ENCODE measurements around the gene GOLGB1.
"Not testable (repeated sequence)": the region's sequence is repeated elsewhere in the genome, so short reads cannot be mapped to it uniquely, and the experiment has no call there.

The GOLGB1 gene

DNA sequence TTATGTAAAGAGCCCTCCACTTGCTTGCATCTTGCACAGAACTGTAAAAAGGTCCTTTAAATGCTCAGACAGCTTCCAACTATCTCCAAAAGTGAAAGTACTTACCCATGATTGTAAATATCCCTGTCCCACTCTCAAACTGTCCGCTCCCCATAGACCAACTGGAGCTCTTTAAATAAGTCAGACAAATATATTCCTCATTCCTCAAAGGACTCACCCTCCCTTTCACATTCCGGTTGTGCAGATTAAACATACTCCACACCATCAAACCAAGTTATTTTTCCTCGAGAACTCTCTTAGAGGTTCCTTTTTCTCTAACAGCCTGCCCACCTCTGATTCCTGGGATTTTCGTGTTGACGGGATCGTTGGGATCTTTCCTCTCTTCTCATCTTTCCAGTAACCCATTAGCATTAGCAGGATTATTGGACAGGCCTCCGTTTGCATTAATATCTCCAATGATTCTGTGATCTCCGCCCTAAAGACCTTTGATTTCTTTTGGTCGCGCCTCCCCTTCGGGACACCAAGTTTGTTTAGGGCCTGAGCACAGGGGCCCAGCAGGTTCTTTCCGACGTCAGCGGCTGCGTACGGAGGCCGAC, 763 bp downstream of the GOLGB1 start:
- DNase-seq (ENCODE audit: low read depth in 1 of 2, low spot score in 1 of 2): no peak

GRCh38 chr3:121747976-121748375, 1.6 kb downstream of the GOLGB1 start:
- no peak for DNase-seq (ENCODE audit: low read depth in 1 of 2, low spot score in 1 of 2)

- DNase-seq (ENCODE audit: low read depth in 1 of 2, low spot score in 1 of 2): not testable (repeated sequence)
Measured at GRCh38 chr3:121743106-121743505, 6.4 kb downstream of the GOLGB1 start.

GRCh38 chr3:121740896-121741295, 8.6 kb downstream of the GOLGB1 start:
- DNase-seq (ENCODE audit: low read depth in 1 of 2, low spot score in 1 of 2): no peak

GRCh38 chr3:121739902-121740301, 9.6 kb downstream of the GOLGB1 start:
- DNase-seq (ENCODE audit: low read depth in 1 of 2, low spot score in 1 of 2): no peak

- no peak for DNase-seq (ENCODE audit: low read depth in 1 of 2, low spot score in 1 of 2)
Measured at GRCh38 chr3:121737644-121738043, 11.9 kb downstream of the GOLGB1 start.

- DNase-seq (ENCODE audit: low read depth in 1 of 2, low spot score in 1 of 2): no peak
Measured at GRCh38 chr3:121736112-121736511, 13.4 kb downstream of the GOLGB1 start.

DNA sequence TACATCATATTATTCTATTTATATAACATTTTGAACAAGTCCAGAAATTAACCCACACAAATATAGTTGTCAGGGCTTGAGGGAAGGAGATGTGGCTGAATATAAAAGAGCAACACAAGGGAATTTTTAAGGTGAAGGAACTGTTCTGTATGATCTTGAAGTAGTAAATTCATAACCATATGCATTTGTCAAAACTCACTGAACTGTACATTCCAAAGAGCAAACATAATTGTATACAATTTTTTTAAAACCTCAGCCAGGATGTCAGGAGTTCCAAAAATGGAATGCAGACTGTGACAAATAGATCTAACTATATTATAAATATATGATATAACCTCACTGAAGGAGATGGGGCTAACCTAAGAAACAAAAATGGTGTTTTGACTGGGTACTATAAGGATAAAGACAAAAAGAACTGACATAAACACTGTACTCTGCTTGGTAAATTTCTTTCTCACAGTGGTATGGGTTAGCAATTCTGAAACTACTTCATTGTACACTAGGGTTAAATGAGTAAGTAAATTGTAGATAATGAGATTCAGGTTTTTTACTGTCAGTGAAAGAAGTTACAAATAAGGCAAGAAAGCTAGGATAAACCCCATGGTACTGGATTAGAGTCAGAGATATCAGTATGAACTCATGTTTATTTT, 14.4 kb downstream of the GOLGB1 start:
- DNase-seq (ENCODE audit: low read depth in 1 of 2, low spot score in 1 of 2): no peak

- DNase-seq (ENCODE audit: low read depth in 1 of 2, low spot score in 1 of 2): no peak
Measured at GRCh38 chr3:121730940-121731687, 18.4 kb downstream of the GOLGB1 start.

GRCh38 chr3:121724130-121724529, 25.4 kb downstream of the GOLGB1 start:
- DNase-seq (ENCODE audit: low read depth in 1 of 2, low spot score in 1 of 2): no peak

GRCh38 chr3:121723485-121723884, 26.1 kb downstream of the GOLGB1 start:
- DNase-seq (ENCODE audit: low read depth in 1 of 2, low spot score in 1 of 2): no peak

DNA sequence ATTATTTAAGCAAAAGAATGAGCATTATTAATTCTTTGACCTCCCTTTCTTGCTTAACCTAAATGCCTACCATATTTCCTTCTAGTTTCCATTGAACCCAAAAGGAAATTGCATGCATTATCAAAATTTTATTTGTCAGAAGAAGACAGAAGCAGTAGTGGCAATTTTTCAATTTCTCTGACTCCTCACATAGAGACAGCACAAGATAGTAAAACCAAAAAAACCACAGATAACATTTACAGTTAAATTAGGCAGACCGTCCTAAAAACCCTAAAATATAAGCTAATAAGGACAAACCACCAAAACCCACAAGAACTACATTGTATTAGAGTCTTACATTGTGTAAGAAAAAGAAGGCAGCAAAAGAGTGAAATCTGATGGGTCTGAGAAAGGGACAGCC, 27.1 kb downstream of the GOLGB1 start:
- DNase-seq (ENCODE audit: low read depth in 1 of 2, low spot score in 1 of 2): no peak

- DNase-seq (ENCODE audit: low read depth in 1 of 2, low spot score in 1 of 2): no peak
Measured at GRCh38 chr3:121720163-121720562, 29.4 kb downstream of the GOLGB1 start.

DNA sequence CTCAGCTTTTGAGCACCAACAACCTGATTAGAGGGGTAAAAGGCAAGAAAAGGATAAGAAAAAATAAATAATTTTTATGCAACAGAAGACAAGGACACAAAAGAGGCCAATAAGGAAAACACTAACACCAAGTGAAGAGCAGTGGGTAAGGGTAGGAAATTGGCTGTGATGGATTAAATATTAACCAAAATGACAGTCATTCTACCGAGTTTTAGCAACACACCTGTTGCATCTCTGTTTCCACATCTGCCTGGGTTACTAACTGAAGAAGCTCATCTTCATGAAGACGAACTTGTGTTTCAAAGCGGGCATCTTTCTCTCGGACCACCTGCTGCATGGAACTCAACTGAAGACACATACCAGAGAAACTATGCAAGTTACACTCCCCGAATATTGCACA, 30.1 kb downstream of the GOLGB1 start:
- DNase-seq (ENCODE audit: low read depth in 1 of 2, low spot score in 1 of 2): no peak

- DNase-seq (ENCODE audit: low read depth in 1 of 2, low spot score in 1 of 2): no peak
Measured at GRCh38 chr3:121718205-121718846, 31.2 kb downstream of the GOLGB1 start.

DNA sequence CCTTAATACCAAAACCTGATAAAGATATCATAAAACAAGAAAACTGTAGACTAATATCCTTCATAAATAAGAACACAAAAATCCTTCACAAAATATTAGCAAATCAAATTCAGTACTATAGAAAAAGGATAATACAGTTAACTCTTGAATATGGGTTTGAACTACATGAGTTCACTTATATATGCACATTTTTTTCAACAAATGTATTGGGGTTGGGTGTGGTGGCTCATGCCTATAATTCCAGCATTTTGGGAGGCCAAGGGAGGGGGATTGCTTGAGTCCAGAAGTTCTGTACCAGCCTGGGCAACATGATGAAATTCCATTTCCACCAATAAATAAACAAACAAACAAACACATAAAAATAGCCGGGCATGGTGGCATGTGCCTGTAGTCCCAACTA, 39.2 kb downstream of the GOLGB1 start:
- DNase-seq (ENCODE audit: low read depth in 1 of 2, low spot score in 1 of 2): no peak

DNA sequence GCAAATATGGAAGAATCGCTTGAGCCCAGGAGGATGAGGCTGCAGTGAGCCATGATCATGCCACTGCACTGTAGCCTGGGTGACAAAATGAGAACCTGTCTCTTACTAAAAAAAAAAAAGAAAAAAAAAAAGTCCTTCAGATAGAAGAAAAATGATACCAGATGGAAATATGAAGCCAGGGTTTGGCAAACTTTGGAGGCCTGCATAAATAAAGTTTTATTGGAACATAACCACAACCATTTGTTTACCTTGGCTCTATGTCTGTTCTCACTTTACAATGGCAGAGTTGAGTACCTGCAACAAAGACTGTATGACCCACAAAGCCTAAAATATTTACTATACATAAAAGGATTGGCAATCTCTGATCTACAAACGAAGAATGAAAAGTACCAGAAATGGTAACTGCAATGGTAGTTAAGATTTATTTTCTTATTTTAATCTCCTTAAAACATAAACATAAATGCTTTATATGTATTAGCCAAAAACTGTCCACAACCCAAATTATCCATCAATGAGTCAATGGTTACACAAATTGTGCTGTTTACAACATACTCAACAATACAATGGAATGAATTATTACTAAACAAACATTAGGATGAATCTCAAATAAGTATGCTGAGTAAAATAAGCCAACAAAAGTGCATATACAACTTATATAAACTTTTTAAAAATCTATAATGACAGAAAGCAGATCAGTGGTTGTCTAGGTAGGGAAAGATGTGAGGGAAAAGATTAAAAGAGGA, 41.8 kb downstream of the GOLGB1 start:
- DNase-seq (ENCODE audit: low read depth in 1 of 2, low spot score in 1 of 2): no peak

- no peak for DNase-seq (ENCODE audit: low read depth in 1 of 2, low spot score in 1 of 2)
Measured at GRCh38 chr3:121705541-121705940, 44.0 kb downstream of the GOLGB1 start.

GRCh38 chr3:121703973-121704372, 45.6 kb downstream of the GOLGB1 start:
- DNase-seq (ENCODE audit: low read depth in 1 of 2, low spot score in 1 of 2): no peak

GRCh38 chr3:121698901-121699300, 50.6 kb downstream of the GOLGB1 start:
- DNase-seq (ENCODE audit: low read depth in 1 of 2, low spot score in 1 of 2): no peak

DNA sequence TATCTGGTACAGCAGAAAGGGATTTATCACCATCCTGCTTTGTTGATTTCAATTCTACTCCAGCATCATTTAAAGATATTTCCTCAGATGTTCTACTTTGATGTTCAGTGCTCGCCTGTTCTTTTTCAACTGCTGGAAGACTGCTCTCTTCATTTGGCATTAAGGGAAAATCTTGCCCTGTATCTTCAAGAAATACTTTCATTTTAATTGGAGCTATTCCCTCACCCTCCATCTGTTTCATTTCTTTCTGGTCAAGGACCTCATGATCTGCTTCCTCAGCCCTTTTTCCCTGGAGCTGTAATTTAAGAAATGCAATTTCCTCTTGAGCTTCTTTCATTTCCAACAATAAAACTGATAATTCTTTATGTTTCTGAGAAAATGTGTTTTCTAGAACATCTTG, 51.1 kb downstream of the GOLGB1 start:
- no peak for DNase-seq (ENCODE audit: low read depth in 1 of 2, low spot score in 1 of 2)

Measured in activated CD4-positive, alpha-beta T cell treated with anti-CD3 and anti-CD28 coated beads, Interleukin-2, amount 50 U/mL, for 24 hours (primary cell).